Kidney tubule cell (primary cell): Measurements from ENCODE around the gene RHOBTB3.
"Not testable (repeated sequence)": the region's sequence is repeated elsewhere in the genome, so short reads cannot be mapped to it uniquely, and the experiment has no call there.

Experiments
- DNase-seq: peaks from one replicate; pipeline ENCODE4 v3.0.0-alpha.2; 2018; ENCODE audit warnings: low spot score

RHOBTB3 gene

GRCh38 chr5:95821110-95822021 lies 90.2 kb downstream of the RHOBTB3 start:
- DNase-seq: no peak

GRCh38 chr5:95822043-95822541 lies 91.0 kb downstream of the RHOBTB3 start:
- peak; percentile 59 for DNase-seq

- peak; percentile 98 for DNase-seq
Observed at GRCh38 chr5:95822542-95823181, 91.5 kb downstream of the RHOBTB3 start, which contains the start of gene GLRX. TSS of gene GLRX (minus strand) at chr5:95822726. CDS start at chr5:95822662, 64 bp downstream.

GRCh38 chr5:95823218-95823737 lies 92.1 kb downstream of the RHOBTB3 start:
- DNase-seq: no peak

GRCh38 chr5:95823738-95824609 lies 92.8 kb downstream of the RHOBTB3 start:
- peak; percentile 93 for DNase-seq

- DNase-seq: no peak
Observed at GRCh38 chr5:95824747-95825146, 93.6 kb downstream of the RHOBTB3 start.

GRCh38 chr5:95825495-95825894 lies 94.4 kb downstream of the RHOBTB3 start:
- no peak for DNase-seq

GRCh38 chr5:95826949-95827891 lies 96.1 kb downstream of the RHOBTB3 start:
- no peak for DNase-seq

- DNase-seq: no peak
Observed at GRCh38 chr5:95827892-95828246, 96.7 kb downstream of the RHOBTB3 start.

- DNase-seq: no peak
Observed at GRCh38 chr5:95830226-95830625, 99.1 kb downstream of the RHOBTB3 start.

GRCh38 chr5:95832664-95833063 lies 101.5 kb downstream of the RHOBTB3 start:
- no peak for DNase-seq

GRCh38 chr5:95835682-95836385 lies 104.7 kb downstream of the RHOBTB3 start:
- DNase-seq: no peak

- peak; percentile 55 for DNase-seq
Observed at GRCh38 chr5:95836544-95836943, 105.4 kb downstream of the RHOBTB3 start.

- DNase-seq: not testable (repeated sequence)
Observed at GRCh38 chr5:95836971-95837370, 105.8 kb downstream of the RHOBTB3 start.

GRCh38 chr5:95837492-95837891 lies 106.4 kb downstream of the RHOBTB3 start:
- no peak for DNase-seq

- no peak for DNase-seq
Observed at GRCh38 chr5:95838001-95838520, 106.9 kb downstream of the RHOBTB3 start.

- no peak for DNase-seq
Observed at GRCh38 chr5:95838556-95838955, 107.4 kb downstream of the RHOBTB3 start.

GRCh38 chr5:95839658-95840057 lies 108.5 kb downstream of the RHOBTB3 start:
- DNase-seq: no peak

- no peak for DNase-seq
Observed at GRCh38 chr5:95840956-95841705, 110.0 kb downstream of the RHOBTB3 start.
